ENCODE data around the gene GRB7.

DNA sequence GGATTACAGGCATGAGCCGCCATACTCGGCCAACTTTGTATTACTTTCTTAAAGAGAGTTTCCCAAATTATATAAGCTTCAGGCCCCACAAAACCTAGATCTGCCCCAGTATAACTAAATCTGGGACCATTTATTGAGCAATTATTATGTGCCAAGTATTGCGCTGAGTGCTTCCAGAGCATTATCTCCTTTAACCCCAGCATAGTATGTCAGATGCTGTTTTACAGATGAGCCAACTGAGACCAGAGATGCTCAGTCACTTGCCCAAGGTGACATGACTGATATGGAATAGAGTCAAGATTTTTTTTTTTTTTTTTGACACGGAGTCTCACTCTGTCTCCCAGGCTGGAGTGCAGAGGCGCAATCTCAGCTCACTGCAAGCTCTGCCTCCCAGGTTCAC, 39.8 kb upstream of the GRB7 start:
- TF ChIP-seq CTCF (IDR thresholded peaks at IDR 0.05 in 8 of 11, conservative IDR thresholded peaks at IDR 0.05 in 3 of 11) (no peak), POLR2AphosphoS5 (IDR thresholded peaks at IDR 0.05) (no peak)

All from spleen (tissue), 7 donors.